ENCODE measurements around the gene GJA1.

- TF ChIP-seq POLR2A (IDR thresholded peaks at IDR 0.05; ENCODE audit: low read depth, low read length) (no peak), POLR2AphosphoS5 (IDR thresholded peaks at IDR 0.05; ENCODE audit: low read depth, low read length) (no peak)
Observed at GRCh38 chr6:121439926-121440325, 4.5 kb downstream of the GJA1 start.

Data from GM12892 (cell line).